IMR-90 (cell line): ENCODE results near the gene EVL. TPM values are rescaled to one million over a fixed set of nuclear protein-coding genes. Genes with fewer than 3 reads are reported as not detected.

Experiments used
- ATAC-seq: fragments of 200-7000 bp; cut with Tn5 transposase; 2 replicates; pipeline ENCODE4 v1.9.1; 2020; ENCODE audit warnings: low read depth, mild to moderate bottlenecking, moderate library complexity
- BruUV-seq: library from RNA; stranded (reverse); fragments of 400-500 nt; replicated peaks from 2 replicates; lab custom pipeline; 2021; lab: Mats Ljungman, UMichigan
- CTCF ChIA-PET: fragments of 300-600 bp; formaldehyde crosslinking; extraction: SDS; loops from one replicate; lab custom pipeline; 2021; ENCODE audit warnings: antibody characterized with exemption; lab: Yijun Ruan, JAX
- POLR2A ChIA-PET: fragments of 300-600 bp; sonication (Branson Sonifier 250); formaldehyde crosslinking; loops from one replicate; lab custom pipeline; 2022; ENCODE audit warnings: antibody characterized with exemption; ENCODE audit not compliant: unreplicated experiment; lab: Charles Lee
- DNase-seq: peaks from one replicate; pipeline ENCODE4 v3.0.0; 2013
- H2AFZ ChIP-seq: replicated peaks from 2 replicates; pipeline ENCODE3; 2013; ENCODE audit warnings: low read length, mild to moderate bottlenecking; ENCODE audit not compliant: poor library complexity
- H2AK5ac ChIP-seq: 2 replicates; pipeline ENCODE4 v1.6.1; 2013; ENCODE audit warnings: low read depth, low read length, inconsistent platforms
- H2AK9ac ChIP-seq: replicated peaks from 2 replicates; pipeline ENCODE3; 2013; ENCODE audit warnings: mild to moderate bottlenecking, low read depth, low read length, moderate library complexity; ENCODE audit not compliant: poor library complexity
- H2BK120ac ChIP-seq: 2 replicates; pipeline ENCODE4 v1.6.1; 2013; ENCODE audit warnings: low read depth, low read length, inconsistent platforms
- H2BK15ac ChIP-seq: 3 replicates; pipeline ENCODE4 v1.6.1; 2013; ENCODE audit warnings: low read depth, low read length, inconsistent platforms
- H2BK20ac ChIP-seq: 2 replicates; pipeline ENCODE4 v1.6.1; 2013; ENCODE audit warnings: low read depth, mild to moderate bottlenecking, inconsistent platforms, low read length, moderate library complexity
- H2BK5ac ChIP-seq: 2 replicates; pipeline ENCODE4 v1.6.1; 2013; ENCODE audit warnings: mild to moderate bottlenecking, low read depth, low read length, inconsistent platforms; ENCODE audit not compliant: poor library complexity, severe bottlenecking
- H3K14ac ChIP-seq: replicated peaks from 2 replicates; pipeline ENCODE4 v1.6.1; 2013; ENCODE audit warnings: low read depth, low read length, inconsistent platforms
- H3K18ac ChIP-seq: 2 replicates; pipeline ENCODE4 v1.6.1; 2013; ENCODE audit warnings: low read depth, low read length, control low read depth
- H3K23ac ChIP-seq: 2 replicates; pipeline ENCODE4 v1.6.1; 2013; ENCODE audit warnings: low read depth, low read length, inconsistent platforms
- H3K27ac ChIP-seq: 2 replicates; pipeline ENCODE4 v1.5.1; 2013; ENCODE audit warnings: mild to moderate bottlenecking, control low read depth, low read length; ENCODE audit not compliant: insufficient read depth
- H3K27me3 ChIP-seq: 2 replicates; pipeline ENCODE4 v1.6.1; 2013; ENCODE audit warnings: low read length; ENCODE audit not compliant: control insufficient read depth, insufficient read depth
- H3K36me3 ChIP-seq: 2 replicates; pipeline ENCODE4 v1.6.1; 2013; ENCODE audit warnings: low read length, mixed read lengths; ENCODE audit not compliant: control insufficient read depth, insufficient read depth
- H3K4ac ChIP-seq: 2 replicates; pipeline ENCODE4 v1.6.1; 2013; ENCODE audit warnings: low read depth, low read length, inconsistent platforms
- H3K4me1 ChIP-seq: 2 replicates; pipeline ENCODE4 v1.6.1; 2013; ENCODE audit warnings: low read length, mixed read lengths; ENCODE audit not compliant: control insufficient read depth, insufficient read depth
- H3K4me2 ChIP-seq: 2 replicates; pipeline ENCODE4 v1.6.1; 2013; ENCODE audit warnings: low read depth, mild to moderate bottlenecking, control low read depth, low read length, moderate library complexity
- H3K4me3 ChIP-seq: 2 replicates; pipeline ENCODE4 v1.5.1; 2013; ENCODE audit warnings: low read depth, mild to moderate bottlenecking, control low read depth, low read length, moderate library complexity; ENCODE audit not compliant: insufficient read depth
- H3K56ac ChIP-seq: 2 replicates; pipeline ENCODE4 v1.6.1; 2013; ENCODE audit warnings: low read length, inconsistent platforms; ENCODE audit not compliant: insufficient read depth; ENCODE audit errors: extremely low read depth
- H3K79me1 ChIP-seq, 2 experiments: 2 replicates each; pipeline ENCODE4 v1.6.1; 2013; ENCODE audit warnings: low read length in 2 of 2, inconsistent platforms in 1 of 2, low read depth in 1 of 2
- H3K9ac ChIP-seq: 2 replicates; pipeline ENCODE4 v1.6.1; 2013; ENCODE audit warnings: low read depth, low read length, control low read depth
- H3K9me1 ChIP-seq: 2 replicates; pipeline ENCODE4 v1.6.1; 2013; ENCODE audit warnings: low read length, inconsistent platforms; ENCODE audit not compliant: insufficient read depth
- H3K9me3 ChIP-seq: 2 replicates; pipeline ENCODE4 v1.6.1; 2013; ENCODE audit warnings: low read length; ENCODE audit not compliant: control insufficient read depth, insufficient read depth
- H4K20me1 ChIP-seq: 2 replicates; pipeline ENCODE4 v1.6.1; 2013; ENCODE audit warnings: low read length, inconsistent platforms; ENCODE audit not compliant: insufficient read depth
- H4K5ac ChIP-seq: 2 replicates; pipeline ENCODE4 v1.6.1; 2013; ENCODE audit warnings: mild to moderate bottlenecking, low read depth, low read length, control low read depth
- H4K8ac ChIP-seq, 2 experiments: 2 replicates each; pipeline ENCODE4 v1.6.1; 2013; ENCODE audit warnings: low read depth in 2 of 2, low read length in 2 of 2, control low read depth in 1 of 2, inconsistent platforms in 1 of 2
- H4K91ac ChIP-seq: 2 replicates; pipeline ENCODE4 v1.6.1; 2013; ENCODE audit warnings: low read depth, low read length, inconsistent platforms; ENCODE audit not compliant: insufficient read depth
- BHLHE40 ChIP-seq: fragments of 150-350 bp; IDR thresholded peaks from 2 replicates; pipeline ENCODE4 v1.6.1; 2016; ENCODE audit warnings: mild to moderate bottlenecking, low read depth, low read length
- CEBPB ChIP-seq: IDR thresholded peaks from 2 replicates; pipeline ENCODE4 v1.6.1; 2012; ENCODE audit warnings: low read depth, low read length, improper control_type of control experiment
- CHD1 ChIP-seq: IDR thresholded peaks from 2 replicates; pipeline ENCODE4 v1.6.1; 2012; ENCODE audit warnings: low read depth, low read length, improper control_type of control experiment
- CTCF ChIP-seq: conservative IDR thresholded peaks from 2 replicates; pipeline ENCODE4 v1.5.1; 2012; ENCODE audit warnings: mild to moderate bottlenecking, low read depth, low read length, improper control_type of control experiment
- ELK1 ChIP-seq: fragments of 150-350 bp; IDR thresholded peaks from 2 replicates; pipeline ENCODE4 v1.6.1; 2016; ENCODE audit warnings: low read depth, mild to moderate bottlenecking, low read length, moderate library complexity, borderline replicate concordance
- FOS ChIP-seq: fragments of 150-350 bp; IDR thresholded peaks from 2 replicates; pipeline ENCODE4 v1.6.1; 2016; ENCODE audit warnings: low read depth, low read length
- MAZ ChIP-seq: IDR thresholded peaks from 2 replicates; pipeline ENCODE4 v1.6.1; 2012; ENCODE audit warnings: low read depth, mild to moderate bottlenecking, low read length, improper control_type of control experiment, moderate library complexity, borderline replicate concordance
- MXI1 ChIP-seq: IDR thresholded peaks from 2 replicates; pipeline ENCODE4 v1.6.1; 2012; ENCODE audit warnings: low read depth, mild to moderate bottlenecking, low read length, moderate library complexity, borderline replicate concordance
- NFE2L2 ChIP-seq: fragments of 150-350 bp; IDR thresholded peaks from 2 replicates; pipeline ENCODE4 v1.6.1; 2016; ENCODE audit warnings: low read depth, mild to moderate bottlenecking, low read length
- POLR2A ChIP-seq: IDR thresholded peaks from 2 replicates; pipeline ENCODE4 v1.6.1; 2012; ENCODE audit warnings: mild to moderate bottlenecking, low read depth, low read length
- RCOR1 ChIP-seq: IDR thresholded peaks from 2 replicates; pipeline ENCODE4 v1.6.1; 2012; ENCODE audit warnings: mild to moderate bottlenecking, low read length, improper control_type of control experiment; ENCODE audit not compliant: insufficient replicate concordance
- RFX5 ChIP-seq: IDR thresholded peaks from 2 replicates; pipeline ENCODE4 v1.8.0; 2012; ENCODE audit warnings: low read depth, mild to moderate bottlenecking, low read length, moderate library complexity
- SMC3 ChIP-seq: fragments of 150-350 bp; IDR thresholded peaks from 2 replicates; pipeline ENCODE4 v1.6.1; 2016; ENCODE audit warnings: low read depth, mild to moderate bottlenecking, antibody characterized with exemption, low read length, moderate library complexity
- WGBS, 2 experiments: methylation state at CpG; one replicate each; pipeline versions ENCODE4 v1.1.5 to v1.1.7; 2013; ENCODE audit warnings: missing lambda C conversion rate in 2 of 2; ENCODE audit not compliant: insufficient read length in 1 of 2; ENCODE audit errors: extremely low coverage in 2 of 2; 5-methylcytosine and 5-hydroxymethylcytosine counted together
- dilution Hi-C: fragments of 300-500 bp; cut with HindIII; formaldehyde crosslinking; loops from one replicate; pipeline ENCODE4 v1.14.3; 2018; ENCODE audit warnings: low sequenced_read_pairs; ENCODE audit not compliant: unreplicated experiment
- in situ Hi-C: fragments of 300-500 bp; cut with MboI; formaldehyde crosslinking; loops from 3 replicates; pipeline ENCODE4 v1.14.3; 2019; ENCODE audit warnings: low sequenced_read_pairs, inconsistent platforms, mixed read lengths
- intact Hi-C: fragments of 100-400 bp; cut with micrococcal nuclease; formaldehyde crosslinking; loops from 2 replicates; pipeline ENCODE4 v1.10.0; 2022
- polyA plus RNA-seq, 3 experiments: library from polyadenylated mRNA; depleted of rRNA; stranded (reverse); fragments of >200 nt; gene quantifications; 2 replicates each; pipeline ENCODE4 v1.2.3, GENCODE V29; 2012; ENCODE audit warnings: low replicate concordance in 1 of 3
- total RNA-seq: library from RNA; depleted of rRNA; stranded (reverse); fragments of >200 nt; gene quantifications from 2 replicates; pipeline ENCODE4 v1.2.3, GENCODE V29; 2012

EVL gene
- total and polyA plus RNA-seq, 2 of the 4 experiments (the other 2 are of a cell fraction) = 7.2 to 36.5 TPM

- Histone ChIP-seq H3K27ac (no peak overlapping the region), H3K18ac (no peak overlapping the region), H2BK5ac (no peak overlapping the region), H3K9me3 (no peaks in the 10 kb centered on the region), H4K5ac (no peak overlapping the region), H3K9me1 (no peaks in the 10 kb centered on the region), H4K20me1 (no peaks in the 10 kb centered on the region), H3K9ac (no peak overlapping the region), H2BK120ac (no peak overlapping the region), H2AK5ac (no peak overlapping the region), H3K4me2 (no peak overlapping the region), H2BK20ac (no peak overlapping the region), H4K91ac (no peak overlapping the region), H3K14ac (no peak overlapping the region), H3K4me1 (peaks cover 13% of the 10 kb centered on the region), H2BK15ac (no peak overlapping the region), H3K4ac (no peak overlapping the region), H3K27me3 (no peaks in the 10 kb centered on the region), H3K79me1 (peaks cover 7 to 17% of the 10 kb centered on the region in 2 experiments), H2AFZ (no peak overlapping the region), H3K23ac (no peak overlapping the region), H3K56ac (no peak overlapping the region), H2AK9ac (no peak overlapping the region), H3K4me3 (no peak overlapping the region), H4K8ac (no peak overlapping the region), H3K36me3 (no peaks in the 10 kb centered on the region)
- no CpG with 5 or more reads among the region's 2 CpGs for WGBS, 2 experiments
- ChIA-PET POLR2A (no interaction called here), CTCF (no interaction called here)
- TF ChIP-seq SMC3 (no peak), MAZ (no peak), RCOR1 (no peak), FOS (no peak), ELK1 (no peak), CEBPB (no peak), RFX5 (no peak), CTCF (no peak), MXI1 (no peak), POLR2A (no peak), NFE2L2 (no peak), BHLHE40 (no peak), CHD1 (no peak)
- in situ Hi-C loops = no loop called here
- intact Hi-C loops = no loop called here
- no peak for DNase-seq
- ATAC-seq = no peak
- BruUV-seq = no TSS peak
- dilution Hi-C loops = no loop called here
Observed at GRCh38 chr14:100052819-100053218, 12.4 kb upstream of the EVL start.
